ENCODE measurements around the gene FAF1. TPM values are rescaled to one million over a fixed set of nuclear protein-coding genes. Genes with fewer than 3 reads are reported as not detected.
"Not testable (repeated sequence)": the region's sequence is repeated elsewhere in the genome, so short reads cannot be mapped to it uniquely, and the experiment has no call there.

FAF1 gene
- total RNA-seq, 1 donor from 2014 or later, result 54.3 TPM

GRCh38 chr1:50949286-50949982, 10.6 kb downstream of the FAF1 start:
- Mint-ChIP-seq H3K27ac (ENCODE audit: unreplicated experiment) (no peak overlapping the region), H3K9me3 (ENCODE audit: unreplicated experiment) (no peaks in the 10 kb centered on the region), H3K4me3 (ENCODE audit: unreplicated experiment) (no peak overlapping the region), H3K27me3 (ENCODE audit: unreplicated experiment) (peaks cover 2% of the 10 kb centered on the region), H3K4me1 (ENCODE audit: unreplicated experiment) (peaks cover 9% of the 10 kb centered on the region), H3K36me3 (ENCODE audit: low read depth, unreplicated experiment) (no peaks in the 10 kb centered on the region)
- no peak for TF ChIP-seq CTCF (IDR thresholded peaks at IDR 0.05; ENCODE audit: unreplicated experiment)
- DNase-seq (ENCODE audit: low spot score), result no peak

- Mint-ChIP-seq H3K4me3 (ENCODE audit: unreplicated experiment) (no peak overlapping the region), H3K27me3 (ENCODE audit: unreplicated experiment) (no peaks in the 10 kb centered on the region), H3K4me1 (ENCODE audit: unreplicated experiment) (no peaks in the 10 kb centered on the region), H3K27ac (ENCODE audit: unreplicated experiment) (no peak overlapping the region), H3K9me3 (ENCODE audit: unreplicated experiment) (no peaks in the 10 kb centered on the region), H3K36me3 (ENCODE audit: low read depth, unreplicated experiment) (no peaks in the 10 kb centered on the region)
- TF ChIP-seq CTCF (IDR thresholded peaks at IDR 0.05; ENCODE audit: unreplicated experiment), result no peak
- no peak for DNase-seq (ENCODE audit: low spot score)
These were observed 17.7 kb downstream of the FAF1 start for GRCh38 chr1:50942334-50942733.

GRCh38 chr1:50940291-50940690, 19.8 kb downstream of the FAF1 start:
- Mint-ChIP-seq H3K27me3 (ENCODE audit: unreplicated experiment) (no peaks in the 10 kb centered on the region), H3K27ac (ENCODE audit: unreplicated experiment) (no peak overlapping the region)

GRCh38 chr1:50936321-50936720, 23.7 kb downstream of the FAF1 start:
- Mint-ChIP-seq H3K27me3 (ENCODE audit: unreplicated experiment) (no peaks in the 10 kb centered on the region), H3K4me3 (ENCODE audit: unreplicated experiment) (no peak overlapping the region), H3K9me3 (ENCODE audit: unreplicated experiment) (no peaks in the 10 kb centered on the region), H3K27ac (ENCODE audit: unreplicated experiment) (no peak overlapping the region), H3K36me3 (ENCODE audit: low read depth, unreplicated experiment) (no peaks in the 10 kb centered on the region), H3K4me1 (ENCODE audit: unreplicated experiment) (no peaks in the 10 kb centered on the region)
- TF ChIP-seq CTCF (IDR thresholded peaks at IDR 0.05; ENCODE audit: unreplicated experiment), result no peak
- no peak for DNase-seq (ENCODE audit: low spot score)

More at GRCh38 chr1:50940291-50940690, 19.8 kb downstream of the FAF1 start:
- no peaks in the 10 kb centered on the region for H3K36me3 Mint-ChIP-seq (ENCODE audit: low read depth, unreplicated experiment)
- no peak for TF ChIP-seq CTCF (IDR thresholded peaks at IDR 0.05; ENCODE audit: unreplicated experiment)
- H3K4me3 Mint-ChIP-seq (ENCODE audit: unreplicated experiment), result no peak overlapping the region
- no peak for DNase-seq (ENCODE audit: low spot score)
- H3K9me3 Mint-ChIP-seq (ENCODE audit: unreplicated experiment), result no peaks in the 10 kb centered on the region
- H3K4me1 Mint-ChIP-seq (ENCODE audit: unreplicated experiment), result no peaks in the 10 kb centered on the region

GRCh38 chr1:50935276-50935675, 24.8 kb downstream of the FAF1 start:
- not testable (repeated sequence) for H3K4me3 Mint-ChIP-seq (ENCODE audit: unreplicated experiment); H3K9me3 Mint-ChIP-seq (ENCODE audit: unreplicated experiment); H3K4me1 Mint-ChIP-seq (ENCODE audit: unreplicated experiment)

More at GRCh38 chr1:50935276-50935675, 24.8 kb downstream of the FAF1 start:
- H3K36me3 Mint-ChIP-seq (ENCODE audit: low read depth, unreplicated experiment); H3K27ac Mint-ChIP-seq (ENCODE audit: unreplicated experiment); H3K27me3 Mint-ChIP-seq (ENCODE audit: unreplicated experiment); DNase-seq (ENCODE audit: low spot score): not testable (repeated sequence)

All from endothelial cell (in vitro differentiated cells).